Breast epithelium (tissue), 3 donors: ENCODE data around the gene ALG12.

Experiments used
- CTCF ChIP-seq, 3 donors: fragments of 450-650 bp; IDR thresholded peaks; one replicate each; pipeline ENCODE4 v1.5.1; 2016 to 2017; ENCODE audit warnings: antibody characterized with exemption in 3 of 3, mild to moderate bottlenecking in 3 of 3, moderate library complexity in 3 of 3
- POLR2A ChIP-seq: fragments of 450-650 bp; IDR thresholded peaks from one replicate; pipeline ENCODE4 v1.6.1; 2016; ENCODE audit warnings: antibody characterized with exemption, mild to moderate bottlenecking, moderate library complexity

GRCh38 chr22:49946612-49947295 lies 28.5 kb upstream of the ALG12 start:
- no peak for TF ChIP-seq POLR2A
- no peak for TF ChIP-seq CTCF (IDR thresholded peaks at IDR 0.05)
